ENCODE results near the gene SPTBN1.

DNA sequence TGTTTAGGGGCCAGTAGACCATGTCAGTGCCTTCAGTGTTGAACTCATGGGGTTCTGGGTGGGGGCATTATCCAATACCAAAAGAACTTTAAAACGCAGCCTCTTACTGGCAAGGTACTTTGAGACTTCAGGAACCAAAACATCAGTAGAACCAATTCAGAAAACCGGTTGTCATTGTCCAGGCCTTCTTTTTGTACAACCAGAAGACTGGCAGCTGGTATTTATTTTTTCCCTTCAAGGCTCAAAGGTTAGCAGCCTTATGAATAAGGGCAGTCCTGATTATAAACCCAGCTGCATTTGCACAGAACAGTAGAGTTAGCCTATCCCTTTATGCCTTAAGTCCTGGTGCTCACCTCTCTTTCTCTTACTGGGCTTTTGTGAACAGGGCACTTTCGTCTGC lies 153.5 kb downstream of the SPTBN1 start:
- TF ChIP-seq NR3C1 (CRISPR knock-in tag; IDR thresholded peaks at IDR 0.05) (no peak), CTCF (CRISPR knock-in tag; IDR thresholded peaks at IDR 0.05) (no peak), HOXA5 (CRISPR knock-in tag; IDR thresholded peaks at IDR 0.05) (no peak), HOXA3 (CRISPR knock-in tag; IDR thresholded peaks at IDR 0.05) (0 out of 2 replicates have a peak, but pooled peaks have one; percentile 21), ZFP1 (CRISPR knock-in tag; IDR thresholded peaks at IDR 0.05) (no peak), ZNF343 (CRISPR knock-in tag; IDR thresholded peaks at IDR 0.05) (no peak), SMAD9 (CRISPR knock-in tag; IDR thresholded peaks at IDR 0.05) (no peak)
- TF ChIP-seq, protein P1, sequence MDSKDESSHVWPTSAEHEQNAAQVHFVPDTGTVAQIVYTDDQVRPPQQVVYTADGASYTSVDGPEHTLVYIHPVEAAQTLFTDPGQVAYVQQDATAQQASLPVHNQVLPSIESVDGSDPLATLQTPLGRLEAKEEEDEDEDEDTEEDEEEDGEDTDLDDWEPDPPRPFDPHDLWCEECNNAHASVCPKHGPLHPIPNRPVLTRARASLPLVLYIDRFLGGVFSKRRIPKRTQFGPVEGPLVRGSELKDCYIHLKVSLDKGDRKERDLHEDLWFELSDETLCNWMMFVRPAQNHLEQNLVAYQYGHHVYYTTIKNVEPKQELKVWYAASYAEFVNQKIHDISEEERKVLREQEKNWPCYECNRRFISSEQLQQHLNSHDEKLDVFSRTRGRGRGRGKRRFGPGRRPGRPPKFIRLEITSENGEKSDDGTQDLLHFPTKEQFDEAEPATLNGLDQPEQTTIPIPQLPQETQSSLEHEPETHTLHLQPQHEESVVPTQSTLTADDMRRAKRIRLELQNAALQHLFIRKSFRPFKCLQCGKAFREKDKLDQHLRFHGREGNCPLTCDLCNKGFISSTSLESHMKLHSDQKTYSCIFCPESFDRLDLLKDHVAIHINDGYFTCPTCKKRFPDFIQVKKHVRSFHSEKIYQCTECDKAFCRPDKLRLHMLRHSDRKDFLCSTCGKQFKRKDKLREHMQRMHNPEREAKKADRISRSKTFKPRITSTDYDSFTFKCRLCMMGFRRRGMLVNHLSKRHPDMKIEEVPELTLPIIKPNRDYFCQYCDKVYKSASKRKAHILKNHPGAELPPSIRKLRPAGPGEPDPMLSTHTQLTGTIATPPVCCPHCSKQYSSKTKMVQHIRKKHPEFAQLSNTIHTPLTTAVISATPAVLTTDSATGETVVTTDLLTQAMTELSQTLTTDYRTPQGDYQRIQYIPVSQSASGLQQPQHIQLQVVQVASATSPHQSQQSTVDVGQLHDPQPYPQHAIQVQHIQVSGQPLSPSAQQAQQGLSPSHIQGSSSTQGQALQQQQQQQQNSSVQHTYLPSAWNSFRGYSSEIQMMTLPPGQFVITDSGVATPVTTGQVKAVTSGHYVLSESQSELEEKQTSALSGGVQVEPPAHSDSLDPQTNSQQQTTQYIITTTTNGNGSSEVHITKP (CRISPR knock-in tag; IDR thresholded peaks at IDR 0.05; ENCODE audit: low read depth) = no peak
- TF ChIP-seq, protein P2, sequence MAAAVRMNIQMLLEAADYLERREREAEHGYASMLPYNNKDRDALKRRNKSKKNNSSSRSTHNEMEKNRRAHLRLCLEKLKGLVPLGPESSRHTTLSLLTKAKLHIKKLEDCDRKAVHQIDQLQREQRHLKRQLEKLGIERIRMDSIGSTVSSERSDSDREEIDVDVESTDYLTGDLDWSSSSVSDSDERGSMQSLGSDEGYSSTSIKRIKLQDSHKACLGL (CRISPR knock-in tag; IDR thresholded peaks at IDR 0.05) = no peak
